Measurements from ENCODE around the gene ALG1. TPM values are rescaled to one million over a fixed set of nuclear protein-coding genes. Genes with fewer than 3 reads are reported as not detected.
"Not testable (repeated sequence)": the region's sequence is repeated elsewhere in the genome, so short reads cannot be mapped to it uniquely, and the experiment has no call there.

Gene ALG1
- total RNA-seq, 1 experiment from 2014 or later, result 29.1 TPM

- POLR2A ChIA-PET, result interaction anchor here (0.8 kb wide), 1 partner anchor 52 kb away, joined by 3 read pairs; no protein-coding TSS in a partner anchor
- H3K36me3 Mint-ChIP-seq (ENCODE audit: insufficient read depth, unreplicated experiment), result peaks cover 41% of the 10 kb centered on the region
- H3K4me1 Mint-ChIP-seq (ENCODE audit: insufficient read depth, unreplicated experiment); H3K4me3 Mint-ChIP-seq (ENCODE audit: unreplicated experiment); H3K9me3 Mint-ChIP-seq (ENCODE audit: unreplicated experiment); BruUV-seq (replicated peaks); H3K27ac Mint-ChIP-seq (ENCODE audit: low read depth, unreplicated experiment); H3K27me3 Mint-ChIP-seq (ENCODE audit: insufficient read depth, unreplicated experiment): not testable (repeated sequence)
- CTCF ChIA-PET, result interaction anchor here (0.8 to 2.1 kb wide), 7 partner anchors 9 to 380 kb away, joined by 3 to 7 read pairs (median 3); no protein-coding TSS in a partner anchor
- peak; percentile 66 for TF ChIP-seq CTCF (IDR thresholded peaks at IDR 0.05; ENCODE audit: unreplicated experiment)
- intact Hi-C loops (cut with micrococcal nuclease), result loop anchor here (10.0 kb wide), 1 partner anchor 240 kb away; the partner anchor contains the start of genes GLYR1 and UBN1
- DNase-seq (ENCODE audit: unreplicated experiment), result peak; percentile 54
These were observed 13.2 kb downstream of the ALG1 start for GRCh38 chr16:5084802-5085201.

GRCh38 chr16:5085716-5086115, 14.1 kb downstream of the ALG1 start:
- POLR2A ChIA-PET; BruUV-seq (replicated peaks); H3K4me1 Mint-ChIP-seq (ENCODE audit: insufficient read depth, unreplicated experiment); H3K4me3 Mint-ChIP-seq (ENCODE audit: unreplicated experiment); H3K9me3 Mint-ChIP-seq (ENCODE audit: unreplicated experiment); H3K27me3 Mint-ChIP-seq (ENCODE audit: insufficient read depth, unreplicated experiment); H3K27ac Mint-ChIP-seq (ENCODE audit: low read depth, unreplicated experiment); DNase-seq (ENCODE audit: unreplicated experiment): not testable (repeated sequence)
- peaks cover 44% of the 10 kb centered on the region for H3K36me3 Mint-ChIP-seq (ENCODE audit: insufficient read depth, unreplicated experiment)
- CTCF ChIA-PET, result interaction anchor here (0.6 to 2.1 kb wide), 4 partner anchors 49 to 741 kb away, joined by 3 to 5 read pairs (median 4); no protein-coding TSS in a partner anchor
- intact Hi-C loops (cut with micrococcal nuclease), result loop anchor here (10.0 kb wide), 1 partner anchor 241 kb away; the partner anchor contains the start of genes GLYR1 and UBN1

- H3K27me3 Mint-ChIP-seq (ENCODE audit: insufficient read depth, unreplicated experiment); CTCF ChIA-PET; BruUV-seq (replicated peaks); DNase-seq (ENCODE audit: unreplicated experiment); H3K9me3 Mint-ChIP-seq (ENCODE audit: unreplicated experiment); H3K27ac Mint-ChIP-seq (ENCODE audit: low read depth, unreplicated experiment); H3K4me3 Mint-ChIP-seq (ENCODE audit: unreplicated experiment); H3K4me1 Mint-ChIP-seq (ENCODE audit: insufficient read depth, unreplicated experiment): not testable (repeated sequence)
- intact Hi-C loops (cut with micrococcal nuclease), result loop anchor here (10.0 kb wide), 1 partner anchor 243 kb away; the partner anchor contains the start of genes GLYR1 and UBN1
- POLR2A ChIA-PET, result interaction anchor here (0.9 kb wide), 1 partner anchor 10 kb away, joined by 4 read pairs; no protein-coding TSS in a partner anchor
- peaks cover 35% of the 10 kb centered on the region for H3K36me3 Mint-ChIP-seq (ENCODE audit: insufficient read depth, unreplicated experiment)
These were observed 16.6 kb downstream of the ALG1 start for GRCh38 chr16:5088086-5088790.

DNA sequence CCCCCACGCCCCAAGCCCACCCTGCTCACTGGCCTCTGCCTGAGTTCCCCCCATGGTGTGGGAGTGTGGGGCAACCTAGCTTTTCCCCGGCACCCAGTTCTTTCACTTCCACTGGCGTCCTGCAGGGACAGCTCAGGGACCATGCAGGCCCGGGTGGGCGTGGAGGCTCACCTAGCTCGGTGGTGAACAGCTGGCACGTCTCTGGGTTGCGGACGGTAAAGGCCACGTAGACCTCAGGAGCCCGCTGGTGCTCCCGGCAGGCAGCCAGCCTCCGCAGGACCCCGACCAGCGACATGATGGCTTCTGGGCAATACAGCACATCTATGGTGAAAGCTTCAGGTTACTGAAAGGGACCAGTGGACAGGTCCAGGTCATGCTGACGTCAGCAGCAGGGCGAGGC, 17.3 kb downstream of the ALG1 start:
- intact Hi-C loops (cut with micrococcal nuclease), result loop anchor here (10.0 kb wide), 1 partner anchor 244 kb away; the partner anchor contains the start of genes GLYR1 and UBN1
- not testable (repeated sequence) for H3K27me3 Mint-ChIP-seq (ENCODE audit: insufficient read depth, unreplicated experiment); DNase-seq (ENCODE audit: unreplicated experiment); H3K9me3 Mint-ChIP-seq (ENCODE audit: unreplicated experiment); H3K4me1 Mint-ChIP-seq (ENCODE audit: insufficient read depth, unreplicated experiment); H3K4me3 Mint-ChIP-seq (ENCODE audit: unreplicated experiment); H3K27ac Mint-ChIP-seq (ENCODE audit: low read depth, unreplicated experiment); BruUV-seq (replicated peaks)
- CTCF ChIA-PET, result interaction anchor here (0.7 to 1.0 kb wide), 2 partner anchors 132 to 590 kb away, joined by 3 to 4 read pairs; no protein-coding TSS in a partner anchor
- H3K36me3 Mint-ChIP-seq (ENCODE audit: insufficient read depth, unreplicated experiment), result peaks cover 32% of the 10 kb centered on the region
- POLR2A ChIA-PET, result interaction anchor here (0.7 to 0.9 kb wide), 2 partner anchors 10 to 54 kb away, joined by 3 to 4 read pairs; no protein-coding TSS in a partner anchor

- H3K27me3 Mint-ChIP-seq (ENCODE audit: insufficient read depth, unreplicated experiment); H3K4me3 Mint-ChIP-seq (ENCODE audit: unreplicated experiment); H3K4me1 Mint-ChIP-seq (ENCODE audit: insufficient read depth, unreplicated experiment); BruUV-seq (replicated peaks); H3K27ac Mint-ChIP-seq (ENCODE audit: low read depth, unreplicated experiment); DNase-seq (ENCODE audit: unreplicated experiment); POLR2A ChIA-PET; H3K9me3 Mint-ChIP-seq (ENCODE audit: unreplicated experiment): not testable (repeated sequence)
- intact Hi-C loops (cut with micrococcal nuclease), result loop anchor here (10.0 kb wide), 2 partner anchors 245 to 355 kb away; partner anchors contain the start of genes ANKS3, DNAAF8, GLYR1 and UBN1
- peaks cover 30% of the 10 kb centered on the region for H3K36me3 Mint-ChIP-seq (ENCODE audit: insufficient read depth, unreplicated experiment)
- CTCF ChIA-PET, result interaction anchor here (0.8 kb wide), 1 partner anchor 135 kb away, joined by 4 read pairs; no protein-coding TSS in a partner anchor
These were observed 18.4 kb downstream of the ALG1 start for GRCh38 chr16:5089911-5090555.

- POLR2A ChIA-PET; H3K4me1 Mint-ChIP-seq (ENCODE audit: insufficient read depth, unreplicated experiment); BruUV-seq (replicated peaks); DNase-seq (ENCODE audit: unreplicated experiment); H3K4me3 Mint-ChIP-seq (ENCODE audit: unreplicated experiment); H3K27ac Mint-ChIP-seq (ENCODE audit: low read depth, unreplicated experiment); H3K9me3 Mint-ChIP-seq (ENCODE audit: unreplicated experiment); H3K27me3 Mint-ChIP-seq (ENCODE audit: insufficient read depth, unreplicated experiment): not testable (repeated sequence)
- intact Hi-C loops (cut with micrococcal nuclease), result loop anchor here (10.0 kb wide), 1 partner anchor 356 kb away; the partner anchor contains the start of genes ANKS3 and DNAAF8
- peaks cover 28% of the 10 kb centered on the region for H3K36me3 Mint-ChIP-seq (ENCODE audit: insufficient read depth, unreplicated experiment)
- CTCF ChIA-PET, result interaction anchor here (0.6 to 1.6 kb wide), 2 partner anchors 14 to 380 kb away, joined by 4 to 7 read pairs; no protein-coding TSS in a partner anchor
These were observed 18.9 kb downstream of the ALG1 start for GRCh38 chr16:5090592-5090991.

GRCh38 chr16:5093081-5093480, 21.4 kb downstream of the ALG1 start:
- H3K27me3 Mint-ChIP-seq (ENCODE audit: insufficient read depth, unreplicated experiment); BruUV-seq (replicated peaks); POLR2A ChIA-PET; H3K9me3 Mint-ChIP-seq (ENCODE audit: unreplicated experiment); DNase-seq (ENCODE audit: unreplicated experiment); H3K4me3 Mint-ChIP-seq (ENCODE audit: unreplicated experiment); H3K27ac Mint-ChIP-seq (ENCODE audit: low read depth, unreplicated experiment): not testable (repeated sequence)
- CTCF ChIA-PET, result interaction anchor here (0.6 to 1.9 kb wide), 13 partner anchors 11 to 1971 kb away, joined by 3 to 9 read pairs (median 3); partner anchors contain the start of gene ALG1
- Mint-ChIP-seq H3K4me1 (ENCODE audit: insufficient read depth, unreplicated experiment) (peaks cover 14% of the 10 kb centered on the region), H3K36me3 (ENCODE audit: insufficient read depth, unreplicated experiment) (peaks cover 23% of the 10 kb centered on the region)
- intact Hi-C loops (cut with micrococcal nuclease), result loop anchor here (2.0 to 10.0 kb wide), 3 partner anchors 58 to 358 kb away; partner anchors contain the start of genes ANKS3 and DNAAF8
